Sigmoid colon (tissue), 4 donors: Measurements from ENCODE around the gene KRTAP4-12.

Source experiments
- CTCF ChIP-seq, 4 experiments: fragments of 450-650 bp in 3 of 4; fragments of 200-600 bp in 1 of 4; IDR thresholded peaks; one replicate each; pipeline ENCODE4 v1.5.1; 2016 to 2019; ENCODE audit warnings: antibody characterized with exemption in 4 of 4, mild to moderate bottlenecking in 3 of 4, moderate library complexity in 2 of 4
- EP300 ChIP-seq, 4 donors: sonication (generic); formaldehyde crosslinking; IDR thresholded peaks; one replicate each; pipeline ENCODE4 v1.6.1; 2017; ENCODE audit warnings: antibody characterized with exemption in 4 of 4
- POLR2AphosphoS5 ChIP-seq, 4 donors: sonication (generic); formaldehyde crosslinking; IDR thresholded peaks; one replicate each; pipeline ENCODE4 v1.6.1; 2017; ENCODE audit warnings: antibody characterized with exemption in 4 of 4

GRCh38 chr17:41144846-41145245, 20.9 kb upstream of the KRTAP4-12 start:
- TF ChIP-seq EP300 (IDR thresholded peaks at IDR 0.05), result no peak
- no peak for TF ChIP-seq POLR2AphosphoS5 (IDR thresholded peaks at IDR 0.05)
- no peak for TF ChIP-seq CTCF (IDR thresholded peaks at IDR 0.05)
